ENCODE measurements around the gene PDE8A. TPM values are rescaled to one million over a fixed set of nuclear protein-coding genes. Genes with fewer than 3 reads are reported as not detected.

The PDE8A gene
- total RNA-seq, 4 donors from 2014 or later, result 69.0 to 109 (median 89.5) TPM

DNA sequence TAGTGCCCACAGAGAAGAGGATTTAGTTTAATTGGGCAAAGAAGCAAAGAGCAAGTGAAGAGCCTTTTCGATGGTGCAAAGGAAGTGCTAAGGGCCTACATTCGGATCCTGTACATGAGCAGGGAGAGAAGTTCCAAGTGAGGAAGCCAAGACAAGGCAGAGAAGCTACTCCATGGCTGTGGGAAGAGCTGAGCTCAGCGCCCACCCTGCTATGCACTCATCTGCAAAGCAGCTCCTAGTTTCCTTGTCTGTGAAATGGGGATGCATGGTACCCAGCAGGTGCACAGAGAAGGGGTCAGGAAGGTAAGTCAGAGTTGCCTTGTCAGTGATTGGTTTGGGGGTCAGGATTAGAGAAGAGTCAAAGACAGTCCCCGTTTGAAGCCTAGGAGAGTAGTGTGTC lies 126.5 kb downstream of the PDE8A start:
- no peaks in the 10 kb centered on the region for H3K4me1 ChIP-seq
- no peaks in the 10 kb centered on the region for H3K9me3 ChIP-seq
- TF ChIP-seq POLR2A (IDR thresholded peaks at IDR 0.05), result no peak
- TF ChIP-seq, protein P1, sequence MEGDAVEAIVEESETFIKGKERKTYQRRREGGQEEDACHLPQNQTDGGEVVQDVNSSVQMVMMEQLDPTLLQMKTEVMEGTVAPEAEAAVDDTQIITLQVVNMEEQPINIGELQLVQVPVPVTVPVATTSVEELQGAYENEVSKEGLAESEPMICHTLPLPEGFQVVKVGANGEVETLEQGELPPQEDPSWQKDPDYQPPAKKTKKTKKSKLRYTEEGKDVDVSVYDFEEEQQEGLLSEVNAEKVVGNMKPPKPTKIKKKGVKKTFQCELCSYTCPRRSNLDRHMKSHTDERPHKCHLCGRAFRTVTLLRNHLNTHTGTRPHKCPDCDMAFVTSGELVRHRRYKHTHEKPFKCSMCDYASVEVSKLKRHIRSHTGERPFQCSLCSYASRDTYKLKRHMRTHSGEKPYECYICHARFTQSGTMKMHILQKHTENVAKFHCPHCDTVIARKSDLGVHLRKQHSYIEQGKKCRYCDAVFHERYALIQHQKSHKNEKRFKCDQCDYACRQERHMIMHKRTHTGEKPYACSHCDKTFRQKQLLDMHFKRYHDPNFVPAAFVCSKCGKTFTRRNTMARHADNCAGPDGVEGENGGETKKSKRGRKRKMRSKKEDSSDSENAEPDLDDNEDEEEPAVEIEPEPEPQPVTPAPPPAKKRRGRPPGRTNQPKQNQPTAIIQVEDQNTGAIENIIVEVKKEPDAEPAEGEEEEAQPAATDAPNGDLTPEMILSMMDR (IDR thresholded peaks at IDR 0.05), result no peak
- no peak overlapping the region for H3K4me3 ChIP-seq
- no peaks in the 10 kb centered on the region for H3K27me3 ChIP-seq
- peaks cover 0 to 26% (median 0%) of the 10 kb centered on the region in 3 donors for H3K36me3 ChIP-seq
- H3K27ac ChIP-seq, result no peak overlapping the region
- DNase-seq, result no peak

DNA sequence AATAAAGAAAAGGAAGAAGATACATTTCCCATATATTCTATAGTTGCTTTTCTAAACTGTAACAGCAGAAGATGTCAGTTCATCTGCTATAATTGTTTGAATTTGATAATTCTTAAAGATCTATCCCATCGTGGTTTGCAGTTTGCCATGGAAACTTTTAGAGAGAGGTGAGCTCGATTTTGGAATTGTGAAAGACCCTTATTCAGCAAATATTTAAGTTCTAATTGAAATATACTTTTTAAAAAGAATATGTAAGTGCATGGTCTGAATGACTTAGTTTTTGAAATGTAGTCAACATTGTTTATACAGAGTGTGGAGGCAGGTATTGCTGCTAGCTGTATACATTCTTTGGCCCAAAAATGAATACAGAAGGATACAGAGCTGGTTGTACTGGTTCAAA lies 127.7 kb downstream of the PDE8A start:
- TF ChIP-seq POLR2A (IDR thresholded peaks at IDR 0.05), result no peak
- TF ChIP-seq, protein P1 (IDR thresholded peaks at IDR 0.05), result no peak
- no peaks in the 10 kb centered on the region for H3K27me3 ChIP-seq
- no peak overlapping the region for H3K4me3 ChIP-seq

DNA sequence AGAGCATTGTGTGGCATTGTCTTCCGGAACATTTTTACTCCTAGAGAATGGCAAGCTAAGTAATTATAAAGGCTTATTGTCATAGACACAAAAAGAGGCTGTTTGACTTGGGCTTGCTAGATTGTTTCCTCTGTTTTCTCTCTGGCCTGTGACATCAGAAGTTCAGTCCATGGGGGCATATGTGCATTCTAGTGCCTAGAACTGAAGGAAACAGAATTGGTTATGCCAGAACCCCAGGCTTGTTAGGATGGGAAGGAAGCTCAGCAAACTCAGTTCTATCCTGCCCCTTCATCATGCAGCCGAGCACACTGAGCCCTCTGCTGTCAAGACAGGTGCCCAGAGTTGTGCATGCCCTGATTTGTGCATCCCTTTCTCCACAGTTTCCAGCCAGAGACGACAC lies 131.3 kb downstream of the PDE8A start:
- Histone ChIP-seq H3K27ac (no peak overlapping the region), H3K27me3 (no peaks in the 10 kb centered on the region), H3K36me3 (peaks cover 0 to 62% (median 0%) of the 10 kb centered on the region in 3 donors), H3K4me1 (no peaks in the 10 kb centered on the region), H3K4me3 (no peak overlapping the region), H3K9me3 (no peaks in the 10 kb centered on the region)
- no peak for DNase-seq
- TF ChIP-seq, protein P1 (IDR thresholded peaks at IDR 0.05), result no peak
- TF ChIP-seq POLR2A (IDR thresholded peaks at IDR 0.05), result no peak

More for the DNA sequence above, 127.7 kb downstream of the PDE8A start:
- peaks cover 0 to 31% (median 0%) of the 10 kb centered on the region in 3 donors for H3K36me3 ChIP-seq
- no peak overlapping the region for H3K27ac ChIP-seq
- no peaks in the 10 kb centered on the region for H3K9me3 ChIP-seq
- no peaks in the 10 kb centered on the region for H3K4me1 ChIP-seq
- DNase-seq, result no peak

DNA sequence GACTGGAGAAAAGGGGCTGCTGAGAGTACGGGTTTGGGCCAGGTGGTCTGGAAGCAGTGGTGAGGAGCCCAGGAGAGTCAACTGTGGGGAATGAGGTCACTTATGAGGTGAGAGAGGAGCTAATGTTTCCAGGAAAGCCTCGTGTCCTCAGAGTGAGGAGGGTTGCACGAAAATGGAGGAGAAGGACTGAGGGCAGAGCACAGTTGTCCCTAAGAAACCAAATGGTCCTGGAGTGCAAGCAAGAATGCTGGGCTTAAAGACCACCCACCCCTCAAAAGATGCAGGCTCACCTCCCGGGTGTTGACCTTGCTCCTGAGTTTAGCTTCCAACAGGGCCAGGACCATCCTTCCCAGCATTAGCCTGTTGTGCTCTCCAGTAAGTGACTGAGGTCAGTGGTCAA lies 133.2 kb downstream of the PDE8A start:
- TF ChIP-seq, protein P1 (IDR thresholded peaks at IDR 0.05), result no peak
- TF ChIP-seq POLR2A (IDR thresholded peaks at IDR 0.05), result no peak
- no peak for DNase-seq
- H3K36me3 ChIP-seq, result peaks cover 0 to 63% (median 0%) of the 10 kb centered on the region in 3 donors
- no peak overlapping the region for H3K4me3 ChIP-seq
- H3K4me1 ChIP-seq, result no peaks in the 10 kb centered on the region
- no peaks in the 10 kb centered on the region for H3K9me3 ChIP-seq
- no peak overlapping the region for H3K27ac ChIP-seq
- no peaks in the 10 kb centered on the region for H3K27me3 ChIP-seq

DNA sequence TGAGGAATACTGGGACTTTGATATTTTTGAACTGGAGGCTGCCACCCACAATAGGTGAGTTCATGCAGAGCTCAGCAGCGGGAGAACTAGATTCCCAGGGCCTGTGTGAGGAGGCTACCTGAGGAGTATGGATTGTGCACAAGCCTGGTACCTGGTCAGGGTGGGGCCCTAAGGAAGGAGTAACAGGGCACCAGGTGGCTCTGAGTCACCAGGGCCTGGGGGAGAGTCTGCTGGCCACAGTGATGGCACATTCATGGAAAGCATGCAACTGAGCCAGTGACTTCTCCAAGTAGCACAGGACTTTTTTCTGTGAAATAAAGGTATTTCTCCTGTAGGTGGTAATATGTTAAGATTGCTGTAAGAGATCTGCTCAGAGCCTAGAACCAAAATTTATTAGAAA lies 134.4 kb downstream of the PDE8A start:
- H3K27me3 ChIP-seq, result no peaks in the 10 kb centered on the region
- H3K4me3 ChIP-seq, result no peak overlapping the region
- H3K9me3 ChIP-seq, result no peaks in the 10 kb centered on the region
- H3K4me1 ChIP-seq, result no peaks in the 10 kb centered on the region
- no peak overlapping the region for H3K27ac ChIP-seq
- DNase-seq, result no peak
- H3K36me3 ChIP-seq, result peaks cover 0 to 65% (median 0%) of the 10 kb centered on the region in 3 donors
- TF ChIP-seq, protein P1 (IDR thresholded peaks at IDR 0.05), result no peak
- TF ChIP-seq POLR2A (IDR thresholded peaks at IDR 0.05), result no peak

DNA sequence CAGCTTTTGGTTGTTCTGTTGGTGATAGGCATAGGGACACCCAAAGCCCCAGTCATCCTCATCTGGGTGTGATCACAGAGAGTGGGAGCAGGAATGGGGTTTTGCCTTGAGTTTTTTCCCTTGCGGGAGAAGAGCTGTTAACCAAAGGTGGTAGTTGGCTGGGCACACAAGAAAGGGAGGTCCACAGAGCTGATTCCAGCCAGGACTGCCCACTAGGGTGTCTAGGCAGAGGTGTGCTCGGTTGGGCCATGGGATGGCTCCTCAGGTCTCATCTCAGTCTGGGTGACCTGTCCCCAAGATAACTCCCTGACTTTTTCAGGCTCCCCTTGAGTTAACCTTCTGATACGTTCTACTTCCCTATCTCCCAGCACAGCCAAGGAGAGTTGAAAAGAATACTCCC lies 134.8 kb downstream of the PDE8A start:
- H3K4me1 ChIP-seq, result no peaks in the 10 kb centered on the region
- TF ChIP-seq POLR2A (IDR thresholded peaks at IDR 0.05), result no peak
- TF ChIP-seq, protein P1 (IDR thresholded peaks at IDR 0.05), result no peak
- H3K27me3 ChIP-seq, result no peaks in the 10 kb centered on the region
- H3K27ac ChIP-seq, result no peak overlapping the region
- DNase-seq, result no peak
- H3K9me3 ChIP-seq, result no peaks in the 10 kb centered on the region
- no peak overlapping the region for H3K4me3 ChIP-seq
- H3K36me3 ChIP-seq, result peaks cover 0 to 67% (median 0%) of the 10 kb centered on the region in 3 donors
